ENCODE data around the gene NDEL1.

DNA sequence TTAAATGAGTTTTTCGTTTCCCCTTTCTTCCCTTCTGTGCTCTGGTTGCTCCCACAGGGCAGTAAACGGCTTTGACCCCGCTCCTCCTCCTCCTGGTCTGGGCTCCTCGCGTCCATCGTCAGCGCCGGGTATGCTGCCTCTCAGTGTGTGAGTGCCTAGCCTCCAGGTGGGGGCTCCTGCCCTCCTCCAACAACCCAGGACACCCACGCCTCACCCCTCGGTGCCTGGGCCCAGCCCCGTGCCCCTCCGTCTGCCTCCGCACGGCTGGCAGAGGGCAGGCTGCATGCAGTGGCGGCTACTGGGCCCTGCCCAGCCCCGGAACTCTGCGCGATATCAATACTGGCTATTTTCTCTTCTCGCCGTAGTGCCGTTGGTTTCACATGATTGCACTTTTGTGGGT is 31.2 kb downstream of the NDEL1 start:
- TF ChIP-seq, protein P1, sequence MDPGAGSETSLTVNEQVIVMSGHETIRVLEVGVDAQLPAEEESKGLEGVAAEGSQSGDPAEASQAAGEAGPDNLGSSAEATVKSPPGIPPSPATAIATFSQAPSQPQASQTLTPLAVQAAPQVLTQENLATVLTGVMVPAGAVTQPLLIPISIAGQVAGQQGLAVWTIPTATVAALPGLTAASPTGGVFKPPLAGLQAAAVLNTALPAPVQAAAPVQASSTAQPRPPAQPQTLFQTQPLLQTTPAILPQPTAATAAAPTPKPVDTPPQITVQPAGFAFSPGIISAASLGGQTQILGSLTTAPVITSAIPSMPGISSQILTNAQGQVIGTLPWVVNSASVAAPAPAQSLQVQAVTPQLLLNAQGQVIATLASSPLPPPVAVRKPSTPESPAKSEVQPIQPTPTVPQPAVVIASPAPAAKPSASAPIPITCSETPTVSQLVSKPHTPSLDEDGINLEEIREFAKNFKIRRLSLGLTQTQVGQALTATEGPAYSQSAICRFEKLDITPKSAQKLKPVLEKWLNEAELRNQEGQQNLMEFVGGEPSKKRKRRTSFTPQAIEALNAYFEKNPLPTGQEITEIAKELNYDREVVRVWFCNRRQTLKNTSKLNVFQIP (CRISPR knock-in tag; IDR thresholded peaks at IDR 0.05; ENCODE audit: borderline replicate concordance, low read depth): no peak
- TF ChIP-seq, protein P2, sequence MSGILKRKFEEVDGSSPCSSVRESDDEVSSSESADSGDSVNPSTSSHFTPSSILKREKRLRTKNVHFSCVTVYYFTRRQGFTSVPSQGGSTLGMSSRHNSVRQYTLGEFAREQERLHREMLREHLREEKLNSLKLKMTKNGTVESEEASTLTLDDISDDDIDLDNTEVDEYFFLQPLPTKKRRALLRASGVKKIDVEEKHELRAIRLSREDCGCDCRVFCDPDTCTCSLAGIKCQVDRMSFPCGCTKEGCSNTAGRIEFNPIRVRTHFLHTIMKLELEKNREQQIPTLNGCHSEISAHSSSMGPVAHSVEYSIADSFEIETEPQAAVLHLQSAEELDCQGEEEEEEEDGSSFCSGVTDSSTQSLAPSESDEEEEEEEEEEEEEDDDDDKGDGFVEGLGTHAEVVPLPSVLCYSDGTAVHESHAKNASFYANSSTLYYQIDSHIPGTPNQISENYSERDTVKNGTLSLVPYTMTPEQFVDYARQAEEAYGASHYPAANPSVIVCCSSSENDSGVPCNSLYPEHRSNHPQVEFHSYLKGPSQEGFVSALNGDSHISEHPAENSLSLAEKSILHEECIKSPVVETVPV (CRISPR knock-in tag; IDR thresholded peaks at IDR 0.05): no peak

Data from SK-N-SH treated with all-trans-retinoic acid at 6 μM for 48 hours (cell line).